Measurements from ENCODE around the gene PSME2. TPM values are rescaled to one million over a fixed set of nuclear protein-coding genes. Genes with fewer than 3 reads are reported as not detected.
A peak's percentile ranks its signal among the peaks of the same experiment; 100 is the strongest.

Gene PSME2
- total and polyA plus RNA-seq, 9 of the 15 experiments (the other 6 are each of a cell fraction or from before 2014, with no cell fraction given) = 111 to 579 (median 159) TPM

DNA sequence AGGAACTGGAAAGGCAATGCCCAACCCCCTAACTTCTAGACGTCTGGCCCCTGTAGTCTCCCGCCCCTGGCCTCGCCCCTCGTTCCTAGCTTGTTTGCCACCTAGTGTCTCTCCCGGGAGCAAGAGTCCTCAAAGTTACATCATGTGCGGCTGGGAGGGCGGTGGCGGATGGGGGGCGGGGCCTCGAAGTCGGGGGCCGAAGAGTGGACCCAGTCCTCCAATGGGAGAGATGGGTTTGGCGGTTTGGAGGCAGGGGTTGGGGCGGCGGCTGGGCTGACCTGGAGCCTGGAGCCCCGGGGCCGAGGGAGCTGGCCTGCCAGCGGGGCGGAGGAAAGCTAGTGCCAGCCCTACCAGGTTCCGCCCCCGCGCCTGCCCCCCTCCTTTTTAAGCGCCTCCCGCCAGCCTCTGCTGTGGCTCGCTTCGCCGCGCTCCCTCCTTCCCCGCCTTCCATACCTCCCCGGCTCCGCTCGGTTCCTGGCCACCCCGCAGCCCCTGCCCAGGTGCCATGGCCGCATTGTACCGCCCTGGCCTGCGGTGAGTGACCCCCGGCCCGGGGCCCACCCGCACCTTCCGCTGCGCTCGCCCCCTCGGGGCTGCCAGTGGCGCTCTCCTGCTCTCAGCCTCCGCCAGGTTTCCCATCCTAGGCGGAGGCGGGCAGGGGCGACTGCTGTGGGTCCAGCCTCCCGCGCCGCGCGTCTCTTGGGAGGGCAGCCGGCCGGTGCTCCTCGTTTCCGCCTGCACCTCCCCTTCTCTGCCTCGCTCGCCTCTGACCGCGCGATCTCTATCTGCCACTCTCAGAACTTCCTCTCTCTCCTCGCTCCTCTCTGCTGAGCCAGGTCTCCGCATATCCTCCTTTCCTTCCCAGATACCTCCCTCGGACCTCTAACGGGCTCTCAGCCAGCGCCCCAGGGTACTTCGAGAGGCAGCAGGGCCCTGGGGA lies 52.2 kb downstream of the PSME2 start, which contains the start of gene PCK2 (continued):
- TF ChIP-seq SMAD1 (IDR thresholded peaks at IDR 0.05; ENCODE audit: low read depth, low read length, partially characterized antibody) = peak; percentile 60
- no peak for TF ChIP-seq MXI1 (IDR thresholded peaks at IDR 0.05; ENCODE audit: low read depth, low read length)
- peak; percentile 68 for TF ChIP-seq ZBTB17 (CRISPR knock-in tag; IDR thresholded peaks at IDR 0.05)
- TF ChIP-seq EP400 (IDR thresholded peaks at IDR 0.05) = peak; percentile 91
- TF ChIP-seq, protein P1, sequence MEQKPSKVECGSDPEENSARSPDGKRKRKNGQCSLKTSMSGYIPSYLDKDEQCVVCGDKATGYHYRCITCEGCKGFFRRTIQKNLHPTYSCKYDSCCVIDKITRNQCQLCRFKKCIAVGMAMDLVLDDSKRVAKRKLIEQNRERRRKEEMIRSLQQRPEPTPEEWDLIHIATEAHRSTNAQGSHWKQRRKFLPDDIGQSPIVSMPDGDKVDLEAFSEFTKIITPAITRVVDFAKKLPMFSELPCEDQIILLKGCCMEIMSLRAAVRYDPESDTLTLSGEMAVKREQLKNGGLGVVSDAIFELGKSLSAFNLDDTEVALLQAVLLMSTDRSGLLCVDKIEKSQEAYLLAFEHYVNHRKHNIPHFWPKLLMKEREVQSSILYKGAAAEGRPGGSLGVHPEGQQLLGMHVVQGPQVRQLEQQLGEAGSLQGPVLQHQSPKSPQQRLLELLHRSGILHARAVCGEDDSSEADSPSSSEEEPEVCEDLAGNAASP (IDR thresholded peaks at IDR 0.05) = no peak
- TF ChIP-seq, protein P2, sequence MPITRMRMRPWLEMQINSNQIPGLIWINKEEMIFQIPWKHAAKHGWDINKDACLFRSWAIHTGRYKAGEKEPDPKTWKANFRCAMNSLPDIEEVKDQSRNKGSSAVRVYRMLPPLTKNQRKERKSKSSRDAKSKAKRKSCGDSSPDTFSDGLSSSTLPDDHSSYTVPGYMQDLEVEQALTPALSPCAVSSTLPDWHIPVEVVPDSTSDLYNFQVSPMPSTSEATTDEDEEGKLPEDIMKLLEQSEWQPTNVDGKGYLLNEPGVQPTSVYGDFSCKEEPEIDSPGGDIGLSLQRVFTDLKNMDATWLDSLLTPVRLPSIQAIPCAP (CRISPR knock-in tag; IDR thresholded peaks at IDR 0.05; ENCODE audit: borderline replicate concordance) = no peak
- no peak for TF ChIP-seq GATAD2A (IDR thresholded peaks at IDR 0.05)
- no peak for TF ChIP-seq PHTF2 (CRISPR knock-in tag; IDR thresholded peaks at IDR 0.05)
- TF ChIP-seq SMAD3 (CRISPR knock-in tag; conservative IDR thresholded peaks at IDR 0.05) = no peak
- TF ChIP-seq PML (IDR thresholded peaks at IDR 0.05; ENCODE audit: low read length) = peak; percentile 50
- TF ChIP-seq NFYB (IDR thresholded peaks at IDR 0.05; ENCODE audit: extremely low read depth, insufficient read length) = no peak
- TF ChIP-seq, protein P3, sequence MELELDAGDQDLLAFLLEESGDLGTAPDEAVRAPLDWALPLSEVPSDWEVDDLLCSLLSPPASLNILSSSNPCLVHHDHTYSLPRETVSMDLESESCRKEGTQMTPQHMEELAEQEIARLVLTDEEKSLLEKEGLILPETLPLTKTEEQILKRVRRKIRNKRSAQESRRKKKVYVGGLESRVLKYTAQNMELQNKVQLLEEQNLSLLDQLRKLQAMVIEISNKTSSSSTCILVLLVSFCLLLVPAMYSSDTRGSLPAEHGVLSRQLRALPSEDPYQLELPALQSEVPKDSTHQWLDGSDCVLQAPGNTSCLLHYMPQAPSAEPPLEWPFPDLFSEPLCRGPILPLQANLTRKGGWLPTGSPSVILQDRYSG (tag; conservative IDR thresholded peaks at IDR 0.05; ENCODE audit: low read depth) = no peak
- TF ChIP-seq TRIM24 (IDR thresholded peaks at IDR 0.05) = 0 out of 4 replicates have a peak, but pooled peaks of 1 of the 2 experiments have one; percentile 19
- no peak for TF ChIP-seq ZNF778 (CRISPR knock-in tag; IDR thresholded peaks at IDR 0.05)
- no peak for TF ChIP-seq SREBF2 (CRISPR knock-in tag; IDR thresholded peaks at IDR 0.05)
- TF ChIP-seq GTF2E2 (tag; IDR thresholded peaks at IDR 0.05) = no peak
- no peak for TF ChIP-seq STAG1 (CRISPR knock-in tag; IDR thresholded peaks at IDR 0.05; ENCODE audit: borderline replicate concordance)
- TF ChIP-seq, protein P4, sequence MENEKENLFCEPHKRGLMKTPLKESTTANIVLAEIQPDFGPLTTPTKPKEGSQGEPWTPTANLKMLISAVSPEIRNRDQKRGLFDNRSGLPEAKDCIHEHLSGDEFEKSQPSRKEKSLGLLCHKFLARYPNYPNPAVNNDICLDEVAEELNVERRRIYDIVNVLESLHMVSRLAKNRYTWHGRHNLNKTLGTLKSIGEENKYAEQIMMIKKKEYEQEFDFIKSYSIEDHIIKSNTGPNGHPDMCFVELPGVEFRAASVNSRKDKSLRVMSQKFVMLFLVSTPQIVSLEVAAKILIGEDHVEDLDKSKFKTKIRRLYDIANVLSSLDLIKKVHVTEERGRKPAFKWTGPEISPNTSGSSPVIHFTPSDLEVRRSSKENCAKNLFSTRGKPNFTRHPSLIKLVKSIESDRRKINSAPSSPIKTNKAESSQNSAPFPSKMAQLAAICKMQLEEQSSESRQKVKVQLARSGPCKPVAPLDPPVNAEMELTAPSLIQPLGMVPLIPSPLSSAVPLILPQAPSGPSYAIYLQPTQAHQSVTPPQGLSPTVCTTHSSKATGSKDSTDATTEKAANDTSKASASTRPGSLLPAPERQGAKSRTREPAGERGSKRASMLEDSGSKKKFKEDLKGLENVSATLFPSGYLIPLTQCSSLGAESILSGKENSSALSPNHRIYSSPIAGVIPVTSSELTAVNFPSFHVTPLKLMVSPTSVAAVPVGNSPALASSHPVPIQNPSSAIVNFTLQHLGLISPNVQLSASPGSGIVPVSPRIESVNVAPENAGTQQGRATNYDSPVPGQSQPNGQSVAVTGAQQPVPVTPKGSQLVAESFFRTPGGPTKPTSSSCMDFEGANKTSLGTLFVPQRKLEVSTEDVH (IDR thresholded peaks at IDR 0.05; ENCODE audit: low read depth, partially characterized antibody) = no peak
- TF ChIP-seq KLF10 (CRISPR knock-in tag; IDR thresholded peaks at IDR 0.05) = no peak
- no peak for TF ChIP-seq DMBX1 (CRISPR knock-in tag; IDR thresholded peaks at IDR 0.05; ENCODE audit: borderline replicate concordance)
- TF ChIP-seq SNIP1 (IDR thresholded peaks at IDR 0.05; ENCODE audit: low read depth) = no peak
- TF ChIP-seq, protein P5, sequence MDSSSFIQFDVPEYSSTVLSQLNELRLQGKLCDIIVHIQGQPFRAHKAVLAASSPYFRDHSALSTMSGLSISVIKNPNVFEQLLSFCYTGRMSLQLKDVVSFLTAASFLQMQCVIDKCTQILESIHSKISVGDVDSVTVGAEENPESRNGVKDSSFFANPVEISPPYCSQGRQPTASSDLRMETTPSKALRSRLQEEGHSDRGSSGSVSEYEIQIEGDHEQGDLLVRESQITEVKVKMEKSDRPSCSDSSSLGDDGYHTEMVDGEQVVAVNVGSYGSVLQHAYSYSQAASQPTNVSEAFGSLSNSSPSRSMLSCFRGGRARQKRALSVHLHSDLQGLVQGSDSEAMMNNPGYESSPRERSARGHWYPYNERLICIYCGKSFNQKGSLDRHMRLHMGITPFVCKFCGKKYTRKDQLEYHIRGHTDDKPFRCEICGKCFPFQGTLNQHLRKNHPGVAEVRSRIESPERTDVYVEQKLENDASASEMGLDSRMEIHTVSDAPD (CRISPR knock-in tag; IDR thresholded peaks at IDR 0.05) = no peak

Measured in K562 (cell line).